Measurements from ENCODE around the gene TUBG2. TPM values are rescaled to one million over a fixed set of nuclear protein-coding genes. Genes with fewer than 3 reads are reported as not detected.

Gene TUBG2
- total and polyA plus RNA-seq, 5 donors from 2014 or later: 2.8 to 13.7 (median 3.9) TPM

GRCh38 chr17:42691021-42691545 lies 32.0 kb downstream of the TUBG2 start:
- H3K9me3 Mint-ChIP-seq: no peaks in the 10 kb centered on the region

GRCh38 chr17:42692489-42692888 lies 33.4 kb downstream of the TUBG2 start:
- Histone ChIP-seq H3K4me1 (ENCODE audit: control insufficient read depth, insufficient read depth, low read length, poor library complexity, severe bottlenecking) (no peaks in the 10 kb centered on the region), H3K4me3 (ENCODE audit: low read depth, low read length) (no peak overlapping the region), H3K27me3 (ENCODE audit: control insufficient read depth, insufficient read depth, low read length) (no peaks in the 10 kb centered on the region), H3K36me3 (ENCODE audit: control insufficient read depth, insufficient read depth, low read length) (peaks cover 13% of the 10 kb centered on the region), H3K27ac (ENCODE audit: insufficient read depth, low read length, poor library complexity, severe bottlenecking) (no peak overlapping the region), H3K9me3 (ENCODE audit: control insufficient read depth in 2 of 2, low read length in 2 of 2) (no peaks in the 10 kb centered on the region)
- no peak for DNase-seq
- Mint-ChIP-seq H3K36me3 (peaks cover 7% of the 10 kb centered on the region), H3K4me3 (no peak overlapping the region), H3K9me3 (no peaks in the 10 kb centered on the region), H3K4me1 (peaks cover 0 to 7% (median 2%) of the 10 kb centered on the region in 4 donors), H3K27ac (peak overlapping the region in 1 of 3 donors; percentile 51), H3K27me3 (no peaks in the 10 kb centered on the region)
- ATAC-seq (ENCODE audit: low read depth in 2 of 2): no peak

More at GRCh38 chr17:42691021-42691545, 32.0 kb downstream of the TUBG2 start:
- no peaks in the 10 kb centered on the region for H3K4me1 ChIP-seq (ENCODE audit: control insufficient read depth, insufficient read depth, low read length, poor library complexity, severe bottlenecking)
- H3K4me3 ChIP-seq (ENCODE audit: low read depth, low read length): no peak overlapping the region
- H3K27ac Mint-ChIP-seq: no peak overlapping the region
- peaks cover 0 to 7% (median 4%) of the 10 kb centered on the region in 4 donors for H3K4me1 Mint-ChIP-seq
- H3K27me3 Mint-ChIP-seq: no peaks in the 10 kb centered on the region
- no peaks in the 10 kb centered on the region for H3K9me3 ChIP-seq (ENCODE audit: control insufficient read depth in 2 of 2, low read length in 2 of 2)
- peaks cover 11% of the 10 kb centered on the region for H3K36me3 ChIP-seq (ENCODE audit: control insufficient read depth, insufficient read depth, low read length)
- DNase-seq: no peak
- no peaks in the 10 kb centered on the region for H3K27me3 ChIP-seq (ENCODE audit: control insufficient read depth, insufficient read depth, low read length)
- no peak overlapping the region for H3K27ac ChIP-seq (ENCODE audit: insufficient read depth, low read length, poor library complexity, severe bottlenecking)
- peaks cover 7% of the 10 kb centered on the region for H3K36me3 Mint-ChIP-seq
- ATAC-seq (ENCODE audit: low read depth in 2 of 2): no peak
- no peak overlapping the region for H3K4me3 Mint-ChIP-seq

DNA sequence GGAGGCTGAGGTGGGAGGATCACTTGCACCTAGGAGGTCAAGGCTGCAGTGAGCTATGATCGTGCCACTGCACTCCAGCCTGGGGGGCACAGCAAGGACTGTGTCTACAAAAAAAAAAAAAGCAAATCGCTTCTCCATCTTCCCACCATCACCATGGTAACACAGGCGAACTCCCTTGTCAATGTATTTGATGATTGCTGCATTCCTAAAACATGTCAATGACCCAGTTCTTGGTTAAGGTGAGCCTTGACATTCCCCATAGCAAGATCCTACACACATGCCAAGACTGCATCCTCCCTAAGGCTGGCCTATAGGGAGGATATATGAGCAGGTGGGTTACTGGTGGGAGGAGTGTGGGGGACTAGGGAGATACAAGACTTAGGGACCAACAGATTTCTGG lies 35.4 kb downstream of the TUBG2 start:
- Mint-ChIP-seq H3K36me3 (peaks cover 18% of the 10 kb centered on the region), H3K27me3 (no peaks in the 10 kb centered on the region), H3K27ac (no peak overlapping the region), H3K4me1 (peaks cover 0 to 3% (median 1%) of the 10 kb centered on the region in 4 donors), H3K4me3 (no peak overlapping the region), H3K9me3 (no peaks in the 10 kb centered on the region)
- Histone ChIP-seq H3K27me3 (ENCODE audit: control insufficient read depth, insufficient read depth, low read length) (no peaks in the 10 kb centered on the region), H3K4me3 (ENCODE audit: low read depth, low read length) (no peak overlapping the region), H3K27ac (ENCODE audit: insufficient read depth, low read length, poor library complexity, severe bottlenecking) (no peak overlapping the region), H3K9me3 (ENCODE audit: control insufficient read depth in 2 of 2, low read length in 2 of 2) (no peaks in the 10 kb centered on the region), H3K4me1 (ENCODE audit: control insufficient read depth, insufficient read depth, low read length, poor library complexity, severe bottlenecking) (no peaks in the 10 kb centered on the region), H3K36me3 (ENCODE audit: control insufficient read depth, insufficient read depth, low read length) (peaks cover 23% of the 10 kb centered on the region)
- no peak for ATAC-seq (ENCODE audit: low read depth in 2 of 2)
- no peak for DNase-seq

- Histone ChIP-seq H3K36me3 (ENCODE audit: control insufficient read depth, insufficient read depth, low read length) (peaks cover 31% of the 10 kb centered on the region), H3K27me3 (ENCODE audit: control insufficient read depth, insufficient read depth, low read length) (no peaks in the 10 kb centered on the region), H3K27ac (ENCODE audit: insufficient read depth, low read length, poor library complexity, severe bottlenecking) (no peak overlapping the region), H3K4me1 (ENCODE audit: control insufficient read depth, insufficient read depth, low read length, poor library complexity, severe bottlenecking) (no peaks in the 10 kb centered on the region), H3K4me3 (ENCODE audit: low read depth, low read length) (no peak overlapping the region), H3K9me3 (ENCODE audit: control insufficient read depth in 2 of 2, low read length in 2 of 2) (no peaks in the 10 kb centered on the region)
- no peak overlapping the region for H3K4me3 Mint-ChIP-seq
- peaks cover 19% of the 10 kb centered on the region for H3K36me3 Mint-ChIP-seq
- peaks cover 0 to 3% (median 1%) of the 10 kb centered on the region in 4 donors for H3K4me1 Mint-ChIP-seq
- ATAC-seq (ENCODE audit: low read depth in 2 of 2) (no peak), DNase-seq (no peak)
- no peaks in the 10 kb centered on the region for H3K27me3 Mint-ChIP-seq
- H3K9me3 Mint-ChIP-seq: no peaks in the 10 kb centered on the region
- no peak overlapping the region for H3K27ac Mint-ChIP-seq
Observed at GRCh38 chr17:42695500-42695899, 36.4 kb downstream of the TUBG2 start.

- H3K36me3 Mint-ChIP-seq: peaks cover 28% of the 10 kb centered on the region
- no peaks in the 10 kb centered on the region for H3K4me1 ChIP-seq (ENCODE audit: control insufficient read depth, insufficient read depth, low read length, poor library complexity, severe bottlenecking)
- DNase-seq (no peak), ATAC-seq (ENCODE audit: low read depth in 2 of 2) (no peak)
- peaks cover 45% of the 10 kb centered on the region for H3K36me3 ChIP-seq (ENCODE audit: control insufficient read depth, insufficient read depth, low read length)
- H3K27me3 Mint-ChIP-seq: no peaks in the 10 kb centered on the region
- no peak overlapping the region for H3K4me3 ChIP-seq (ENCODE audit: low read depth, low read length)
- H3K27me3 ChIP-seq (ENCODE audit: control insufficient read depth, insufficient read depth, low read length): no peaks in the 10 kb centered on the region
- no peak overlapping the region for H3K4me3 Mint-ChIP-seq
- H3K4me1 Mint-ChIP-seq: peaks cover 0 to 5% (median 2%) of the 10 kb centered on the region in 4 donors
- H3K27ac Mint-ChIP-seq: no peak overlapping the region
- no peaks in the 10 kb centered on the region for H3K9me3 Mint-ChIP-seq
- no peak overlapping the region for H3K27ac ChIP-seq (ENCODE audit: insufficient read depth, low read length, poor library complexity, severe bottlenecking)
- no peaks in the 10 kb centered on the region for H3K9me3 ChIP-seq (ENCODE audit: control insufficient read depth in 2 of 2, low read length in 2 of 2)
Observed at GRCh38 chr17:42697108-42697811, 38.2 kb downstream of the TUBG2 start.

- no peak overlapping the region for H3K27ac ChIP-seq (ENCODE audit: insufficient read depth, low read length, poor library complexity, severe bottlenecking)
- H3K9me3 ChIP-seq (ENCODE audit: control insufficient read depth in 2 of 2, low read length in 2 of 2): no peaks in the 10 kb centered on the region
- Mint-ChIP-seq H3K27me3 (no peaks in the 10 kb centered on the region), H3K27ac (peak overlapping the region in 2 of 3 donors; percentile 56 to 59), H3K9me3 (no peaks in the 10 kb centered on the region), H3K4me1 (peaks cover 0 to 10% (median 5%) of the 10 kb centered on the region in 4 donors), H3K4me3 (no peak overlapping the region), H3K36me3 (peaks cover 40% of the 10 kb centered on the region)
- DNase-seq (no peak), ATAC-seq (ENCODE audit: low read depth in 2 of 2) (no peak)
- H3K4me1 ChIP-seq (ENCODE audit: control insufficient read depth, insufficient read depth, low read length, poor library complexity, severe bottlenecking): peaks cover 5% of the 10 kb centered on the region
- no peak overlapping the region for H3K4me3 ChIP-seq (ENCODE audit: low read depth, low read length)
- H3K27me3 ChIP-seq (ENCODE audit: control insufficient read depth, insufficient read depth, low read length): no peaks in the 10 kb centered on the region
- peaks cover 60% of the 10 kb centered on the region for H3K36me3 ChIP-seq (ENCODE audit: control insufficient read depth, insufficient read depth, low read length)
Observed at GRCh38 chr17:42698736-42699414, 39.8 kb downstream of the TUBG2 start.

GRCh38 chr17:42699415-42699740 lies 40.3 kb downstream of the TUBG2 start:
- no peak for ATAC-seq (ENCODE audit: low read depth in 2 of 2)
- peaks cover 44% of the 10 kb centered on the region for H3K36me3 Mint-ChIP-seq
- H3K27me3 Mint-ChIP-seq: no peaks in the 10 kb centered on the region
- no peak for DNase-seq
- no peaks in the 10 kb centered on the region for H3K9me3 Mint-ChIP-seq
- no peak overlapping the region for H3K4me3 ChIP-seq (ENCODE audit: low read depth, low read length)
- H3K27me3 ChIP-seq (ENCODE audit: control insufficient read depth, insufficient read depth, low read length): no peaks in the 10 kb centered on the region
- peaks cover 0 to 16% (median 7%) of the 10 kb centered on the region in 4 donors for H3K4me1 Mint-ChIP-seq
- H3K4me3 Mint-ChIP-seq: no peak overlapping the region
- H3K27ac Mint-ChIP-seq: peak overlapping the region in 1 of 3 donors; percentile 59
- H3K9me3 ChIP-seq (ENCODE audit: control insufficient read depth in 2 of 2, low read length in 2 of 2): no peaks in the 10 kb centered on the region
- peaks cover 10% of the 10 kb centered on the region for H3K4me1 ChIP-seq (ENCODE audit: control insufficient read depth, insufficient read depth, low read length, poor library complexity, severe bottlenecking)
- H3K27ac ChIP-seq (ENCODE audit: insufficient read depth, low read length, poor library complexity, severe bottlenecking): no peak overlapping the region
- H3K36me3 ChIP-seq (ENCODE audit: control insufficient read depth, insufficient read depth, low read length): peaks cover 63% of the 10 kb centered on the region

Data from CD4-positive, CD25-positive, alpha-beta regulatory T cell (primary cell).